GM23338 (cell line): Measurements from ENCODE around the gene ODF2L. TPM values are rescaled to one million over a fixed set of nuclear protein-coding genes. Genes with fewer than 3 reads are reported as not detected.

ENCODE experiments used
- ATAC-seq: fragments of 200-7000 bp; cut with Tn5 transposase; 3 replicates; pipeline ENCODE4 v1.9.1; 2020
- DNase-seq: peaks from one replicate; pipeline ENCODE4 v3.0.0-alpha.2; 2015; ENCODE audit warnings: low spot score
- H2AFZ ChIP-seq: fragments of 200-600 bp; sonication (generic); 2 replicates; pipeline ENCODE4 v1.8.0; 2016; ENCODE audit warnings: antibody characterized with exemption, mild to moderate bottlenecking, moderate library complexity
- H3F3A ChIP-seq: fragments of 200-600 bp; sonication (generic); replicated peaks from 2 replicates; pipeline ENCODE4 v1.8.0; 2017; ENCODE audit warnings: antibody characterized with exemption, mixed run types, low read depth
- H3K27ac ChIP-seq: fragments of 200-600 bp; sonication (generic); 2 replicates; pipeline ENCODE4 v1.6.1; 2016; ENCODE audit warnings: low read depth
- H3K27me3 ChIP-seq: fragments of 200-600 bp; sonication (generic); 2 replicates; pipeline ENCODE4 v1.8.0; 2016; ENCODE audit warnings: mild to moderate bottlenecking, mixed run types, moderate library complexity; ENCODE audit not compliant: insufficient read depth
- H3K36me3 ChIP-seq: fragments of 200-600 bp; sonication (generic); 2 replicates; pipeline ENCODE4 v1.8.0; 2016; ENCODE audit warnings: mild to moderate bottlenecking; ENCODE audit not compliant: insufficient read depth
- H3K4me1 ChIP-seq: fragments of 200-600 bp; sonication (generic); 2 replicates; pipeline ENCODE4 v1.8.0; 2016; ENCODE audit warnings: mild to moderate bottlenecking, moderate library complexity; ENCODE audit not compliant: insufficient read depth
- H3K4me2 ChIP-seq: fragments of 200-600 bp; sonication (generic); 2 replicates; pipeline ENCODE4 v1.7.1; 2017; ENCODE audit warnings: mixed run types
- H3K4me3 ChIP-seq: fragments of 200-600 bp; sonication (generic); 2 replicates; pipeline ENCODE4 v1.6.1; 2016; ENCODE audit warnings: mixed run types
- H3K79me2 ChIP-seq: fragments of 200-600 bp; sonication (generic); replicated peaks from 2 replicates; pipeline ENCODE4 v1.8.0; 2017; ENCODE audit warnings: mild to moderate bottlenecking; ENCODE audit not compliant: insufficient read depth
- H3K9me2 ChIP-seq: fragments of 200-600 bp; sonication (generic); 2 replicates; pipeline ENCODE4 v1.8.0; 2017; ENCODE audit not compliant: insufficient read depth
- H4K20me1 ChIP-seq: fragments of 200-600 bp; sonication (generic); replicated peaks from 2 replicates; pipeline ENCODE4 v1.8.0; 2017; ENCODE audit warnings: mild to moderate bottlenecking; ENCODE audit not compliant: insufficient read depth
- H3K27ac Mint-ChIP-seq: 2 replicates; pipeline ENCODE4 v1.8.0; 2020; ENCODE audit warnings: inconsistent platforms, mild to moderate bottlenecking, moderate library complexity, mixed read lengths
- H3K27me3 Mint-ChIP-seq: 3 replicates; pipeline ENCODE4 v1.8.0; 2022; ENCODE audit warnings: low read depth, mild to moderate bottlenecking, moderate library complexity, mixed read lengths, inconsistent platforms; ENCODE audit not compliant: insufficient read depth, poor library complexity
- H3K36me3 Mint-ChIP-seq: 3 replicates; pipeline ENCODE4 v1.8.0; 2021; ENCODE audit warnings: low read depth, mild to moderate bottlenecking, inconsistent platforms, moderate library complexity, mixed read lengths
- H3K4me1 Mint-ChIP-seq: 3 replicates; pipeline ENCODE4 v1.8.0; 2020; ENCODE audit warnings: mild to moderate bottlenecking, inconsistent platforms, mixed read lengths
- H3K4me3 Mint-ChIP-seq: 3 replicates; pipeline ENCODE4 v1.8.0; 2021; ENCODE audit warnings: moderate library complexity, mild to moderate bottlenecking, inconsistent platforms, mixed read lengths
- H3K9me3 Mint-ChIP-seq: 3 replicates; pipeline ENCODE4 v1.8.0; 2020; ENCODE audit warnings: moderate library complexity, mild to moderate bottlenecking, inconsistent platforms, mixed read lengths
- CREB1 ChIP-seq: fragments of 250-450 bp; sonication (Bioruptor Pico); IDR thresholded peaks from 2 replicates; pipeline ENCODE4 v1.5.0; 2020; ENCODE audit warnings: low read depth, mild to moderate bottlenecking, moderate library complexity
- CTCF ChIP-seq, 2 experiments: fragments of 200-600 bp in 1 of 2; sonication (generic) in 1 of 2; conservative IDR thresholded peaks; 2 replicates each; pipeline versions ENCODE4 v1.5.1 to v1.6.1; 2016 to 2017; ENCODE audit warnings: antibody characterized with exemption in 2 of 2, low read depth in 2 of 2, mild to moderate bottlenecking in 2 of 2, moderate library complexity in 1 of 2
- ETS1 ChIP-seq: IDR thresholded peaks from 2 replicates; pipeline ENCODE4 v1.6.1; 2016; ENCODE audit warnings: antibody characterized with exemption
- EZH2 ChIP-seq: fragments of 200-600 bp; sonication (generic); IDR thresholded peaks from one replicate; pipeline ENCODE4 v1.8.0; 2017; ENCODE audit warnings: antibody characterized with exemption, mild to moderate bottlenecking, low read depth; ENCODE audit not compliant: unreplicated experiment
- EZH2phosphoT487 ChIP-seq: fragments of 200-600 bp; sonication (generic); IDR thresholded peaks from one replicate; pipeline ENCODE4 v1.8.1; 2018; ENCODE audit warnings: antibody characterized with exemption; ENCODE audit not compliant: unreplicated experiment
- JUNB ChIP-seq: IDR thresholded peaks from one replicate; pipeline ENCODE4 v1.6.1; 2016; ENCODE audit warnings: antibody characterized with exemption; ENCODE audit not compliant: unreplicated experiment
- NANOG ChIP-seq: IDR thresholded peaks from 2 replicates; pipeline ENCODE4 v1.6.1; 2016; ENCODE audit warnings: antibody characterized with exemption, borderline replicate concordance
- POLR2AphosphoS5 ChIP-seq: IDR thresholded peaks from 2 replicates; pipeline ENCODE4 v1.6.1; 2016; ENCODE audit warnings: antibody characterized with exemption, low read depth
- REST ChIP-seq: IDR thresholded peaks from one replicate; pipeline ENCODE4 v1.6.1; 2018; ENCODE audit warnings: antibody characterized with exemption; ENCODE audit not compliant: unreplicated experiment
- STAT1 ChIP-seq: IDR thresholded peaks from one replicate; pipeline ENCODE4 v1.6.1; 2016; ENCODE audit warnings: antibody characterized with exemption; ENCODE audit not compliant: unreplicated experiment
- ZNF114 ChIP-seq: fragments of 250-450 bp; sonication (Bioruptor Pico); IDR thresholded peaks from 2 replicates; pipeline ENCODE4 v1.5.0; 2020; ENCODE audit warnings: mild to moderate bottlenecking, moderate library complexity
- ZNF331 ChIP-seq: fragments of 250-450 bp; sonication (Bioruptor Pico); IDR thresholded peaks from 2 replicates; pipeline ENCODE4 v1.5.0; 2020; ENCODE audit warnings: low read depth, mild to moderate bottlenecking, moderate library complexity
- polyA plus RNA-seq: library from polyadenylated mRNA; unstranded; fragments of >200 nt; fragmentation: Nextera tagmentation; extraction: Ambion mirVana; gene quantifications from 2 replicates; pipeline ENCODE4 v1.2.1, GENCODE V29; 2016
- total RNA-seq: library from RNA; depleted of rRNA; stranded (reverse); fragments of >200 nt; shearing (Covaris generic); gene quantifications from 2 replicates; pipeline ENCODE4 v1.2.3, GENCODE V29; 2014

ODF2L gene
- total and polyA plus RNA-seq, 2 experiments from 2014 or later = 29.8 to 51.5 TPM

- TF ChIP-seq REST (no peak), ETS1 (no peak), ZNF114 (CRISPR knock-in tag) (no peak), POLR2AphosphoS5 (no peak), EZH2 (no peak), CTCF (conservative IDR thresholded peaks at IDR 0.05; ENCODE audit: low read depth in 2 of 2) (no peak), JUNB (no peak), CREB1 (CRISPR knock-in tag) (no peak), ZNF331 (CRISPR knock-in tag) (no peak)
These were observed 90.4 kb downstream of the ODF2L start (continued) for GRCh38 chr1:86305731-86306130.

DNA sequence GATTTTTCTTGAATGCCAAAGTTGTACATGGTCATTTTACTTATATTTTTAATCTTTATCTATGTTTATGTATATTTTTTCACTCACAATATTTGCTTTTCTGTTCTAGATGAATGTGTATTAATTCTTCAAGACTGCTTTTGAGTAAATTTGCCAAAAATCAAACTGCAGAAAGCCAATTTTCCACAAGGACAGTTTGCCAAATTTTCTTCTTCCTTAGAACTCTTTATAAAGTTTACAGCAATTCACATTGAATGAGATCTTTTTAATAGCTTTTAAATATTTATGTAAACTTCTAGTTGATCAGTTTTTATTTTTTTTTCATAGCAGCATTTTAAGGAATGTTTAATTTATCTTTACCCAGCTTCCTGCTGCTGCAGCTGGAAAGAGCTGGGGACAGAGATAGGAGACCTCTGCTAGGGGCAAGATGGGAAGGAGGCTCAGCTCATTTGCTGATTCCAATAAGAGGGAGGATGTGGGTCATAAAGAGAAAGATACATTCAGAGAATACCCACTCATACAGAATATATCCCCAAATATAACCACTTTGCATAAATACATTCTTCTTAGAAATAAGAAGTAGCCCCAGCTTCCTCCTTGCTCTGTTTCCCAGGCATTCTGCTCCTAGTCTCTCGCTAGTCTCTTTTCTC, 93.0 kb downstream of the ODF2L start:
- no peaks in the 10 kb centered on the region for H3K27me3 Mint-ChIP-seq
- no peak overlapping the region for H3K4me3 ChIP-seq
- H3F3A ChIP-seq = no peaks in the 10 kb centered on the region
- H4K20me1 ChIP-seq = no peaks in the 10 kb centered on the region
- H3K4me3 Mint-ChIP-seq = no peak overlapping the region
- no peaks in the 10 kb centered on the region for H3K4me1 Mint-ChIP-seq
- no peaks in the 10 kb centered on the region for H3K36me3 Mint-ChIP-seq
- H3K4me1 ChIP-seq = no peaks in the 10 kb centered on the region
- 0 out of 2 replicates have a peak, but pooled peaks cover 6% of the 10 kb centered on the region for H3K9me2 ChIP-seq
- H2AFZ ChIP-seq = no peak overlapping the region; the same call in 1 of the 2 replicates
- no peak for ATAC-seq
- H3K36me3 ChIP-seq = no peaks in the 10 kb centered on the region
- no peak overlapping the region for H3K4me2 ChIP-seq
- H3K9me3 Mint-ChIP-seq = no peaks in the 10 kb centered on the region
- DNase-seq = no peak
- no peak overlapping the region for H3K27ac Mint-ChIP-seq
- H3K27me3 ChIP-seq = no peaks in the 10 kb centered on the region
- H3K79me2 ChIP-seq = no peaks in the 10 kb centered on the region
- no peak overlapping the region for H3K27ac ChIP-seq
- TF ChIP-seq ETS1 (no peak), NANOG (no peak), CREB1 (CRISPR knock-in tag) (no peak), CTCF (conservative IDR thresholded peaks at IDR 0.05; ENCODE audit: low read depth in 2 of 2) (no peak), JUNB (no peak), ZNF331 (CRISPR knock-in tag) (no peak), EZH2 (no peak), POLR2AphosphoS5 (no peak), STAT1 (no peak), REST (no peak), EZH2phosphoT487 (no peak)
